Fibroblast of lung (primary cell): ENCODE data around the gene DYNC2I2. TPM values are rescaled to one million over a fixed set of nuclear protein-coding genes. Genes with fewer than 3 reads are reported as not detected.

Source experiments
- DNase-seq, 2 donors: peaks; one replicate each; pipeline versions ENCODE4 v3.0.0 to v3.0.0-alpha.2; 2010; ENCODE audit warnings: low read depth in 2 of 2
- H2AFZ ChIP-seq: 2 replicates; pipeline ENCODE4 v1.5.1; 2012; ENCODE audit warnings: low read length, control low read depth, inconsistent platforms
- H3K27ac ChIP-seq: 2 replicates; pipeline ENCODE4 v1.5.1; 2011; ENCODE audit warnings: low read length, control low read depth; ENCODE audit not compliant: insufficient read depth
- H3K27me3 ChIP-seq: 2 replicates; pipeline ENCODE4 v1.5.1; 2011; ENCODE audit warnings: mild to moderate bottlenecking, low read length; ENCODE audit not compliant: control insufficient read depth, insufficient read depth
- H3K36me3 ChIP-seq: 2 replicates; pipeline ENCODE4 v1.5.1; 2011; ENCODE audit warnings: low read length; ENCODE audit not compliant: control insufficient read depth, insufficient read depth
- H3K4me1 ChIP-seq: 2 replicates; pipeline ENCODE4 v1.5.1; 2011; ENCODE audit warnings: low read length; ENCODE audit not compliant: control insufficient read depth, insufficient read depth; ENCODE audit errors: extremely low read depth
- H3K4me2 ChIP-seq: 2 replicates; pipeline ENCODE4 v1.5.1; 2011; ENCODE audit warnings: low read length, control low read depth; ENCODE audit not compliant: insufficient read depth; ENCODE audit errors: extremely low read depth
- H3K4me3 ChIP-seq, 4 experiments: fragments of 200-600 bp in 1 of 4; sonication (generic) in 1 of 4; replicated peaks in 1 of 4; 2 replicates each; pipeline ENCODE4 v1.5.1; 2011 to 2016; ENCODE audit warnings: low read length in 4 of 4, low read depth in 3 of 4, mild to moderate bottlenecking in 3 of 4, control low read depth in 2 of 4, inconsistent platforms in 1 of 4, mixed read lengths in 1 of 4; ENCODE audit not compliant: insufficient read depth in 1 of 4; ENCODE audit errors: control extremely low read depth in 1 of 4
- H3K79me2 ChIP-seq: 2 replicates; pipeline ENCODE4 v1.5.1; 2012; ENCODE audit warnings: mild to moderate bottlenecking, low read length, inconsistent platforms; ENCODE audit not compliant: control insufficient read depth, insufficient read depth
- H3K9ac ChIP-seq: 2 replicates; pipeline ENCODE4 v1.5.1; 2011; ENCODE audit warnings: mild to moderate bottlenecking, low read length, control low read depth; ENCODE audit not compliant: insufficient read depth
- H3K9me3 ChIP-seq: 2 replicates; pipeline ENCODE4 v1.5.1; 2012; ENCODE audit warnings: low read depth, low read length; ENCODE audit not compliant: control insufficient read depth, insufficient read depth
- H4K20me1 ChIP-seq: 2 replicates; pipeline ENCODE4 v1.5.1; 2011; ENCODE audit warnings: low read length; ENCODE audit not compliant: control insufficient read depth, insufficient read depth; ENCODE audit errors: extremely low read depth
- EZH2 ChIP-seq: IDR thresholded peaks from 2 replicates; pipeline ENCODE4 v1.5.1; 2012; ENCODE audit warnings: low read length, control low read depth, mild to moderate bottlenecking; ENCODE audit errors: missing control alignments
- polyA plus RNA-seq, 2 donors: library from polyadenylated mRNA; depleted of rRNA in 1 of 2; stranded (reverse) in 1 of 2; unstranded in 1 of 2; fragments of >200 nt; gene quantifications; 2 replicates each; pipeline ENCODE4 v1.2.1, GENCODE V29; 2011 to 2012; ENCODE audit warnings: missing spikeins in 1 of 2
- total RNA-seq: library from RNA; depleted of rRNA; stranded (reverse); fragments of >200 nt; gene quantifications from 2 replicates; pipeline ENCODE4 v1.2.1, GENCODE V29; 2014
- TF ChIP-seq, protein P1 (sequence below), 2 donors: IDR thresholded peaks in 1 of 2; conservative IDR thresholded peaks in 1 of 2; 1 replicate in 1 of 2; 2 replicates in 1 of 2; pipeline ENCODE4 v1.5.1; 2011 to 2012; ENCODE audit warnings: low read length in 2 of 2, control low read depth in 1 of 2, inconsistent platforms in 1 of 2, low read depth in 1 of 2, mild to moderate bottlenecking in 1 of 2

The DYNC2I2 gene
- total and polyA plus RNA-seq, 2 donors (not counting 1 experiment from before 2014, with no cell fraction given), result 13.2 to 41.5 TPM

DNA sequence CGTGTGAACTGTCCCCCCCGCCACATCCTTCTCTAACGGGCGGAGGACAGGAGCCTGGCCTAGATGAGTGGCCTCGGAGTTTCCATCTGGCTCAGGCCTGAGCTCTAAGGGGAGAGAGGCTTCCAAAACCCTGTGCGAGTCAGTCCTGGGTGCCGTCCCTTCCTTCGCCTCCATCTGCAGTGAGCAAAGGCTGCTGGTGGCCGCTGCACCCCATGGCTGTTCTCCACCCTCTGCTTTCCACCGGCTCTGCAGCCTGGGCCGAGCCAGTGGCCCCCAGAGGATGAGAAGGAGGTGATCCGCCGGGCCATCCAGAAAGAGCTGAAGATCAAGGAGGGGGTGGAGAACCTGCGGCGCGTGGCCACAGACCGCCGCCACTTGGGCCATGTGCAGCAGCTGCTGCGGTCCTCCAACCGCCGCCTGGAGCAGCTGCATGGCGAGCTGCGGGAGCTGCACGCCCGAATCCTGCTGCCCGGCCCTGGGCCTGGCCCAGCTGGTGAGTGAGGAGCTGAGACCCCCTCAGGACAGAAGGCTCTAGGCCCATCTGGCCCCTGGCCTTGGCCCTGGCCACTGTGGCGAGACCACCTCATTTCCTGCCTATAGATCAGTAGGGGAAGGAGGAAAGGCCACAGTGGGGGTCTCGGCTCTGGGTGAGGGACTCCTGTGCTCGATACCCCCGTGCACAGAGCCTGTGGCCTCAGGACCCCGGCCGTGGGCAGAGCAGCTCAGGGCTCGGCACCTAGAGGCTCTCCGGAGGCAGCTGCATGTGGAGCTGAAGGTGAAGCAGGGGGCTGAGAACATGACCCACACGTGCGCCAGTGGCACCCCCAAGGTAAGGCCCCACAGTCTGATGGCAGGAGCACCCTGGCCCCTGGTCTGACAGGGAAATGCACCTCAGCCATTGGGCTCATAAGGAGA, 48.7 kb upstream of the DYNC2I2 start:
- no peak overlapping the region for H3K4me3 ChIP-seq
- no peak overlapping the region for H3K4me2 ChIP-seq
- TF ChIP-seq EZH2, result no peak
- TF ChIP-seq, protein P1, sequence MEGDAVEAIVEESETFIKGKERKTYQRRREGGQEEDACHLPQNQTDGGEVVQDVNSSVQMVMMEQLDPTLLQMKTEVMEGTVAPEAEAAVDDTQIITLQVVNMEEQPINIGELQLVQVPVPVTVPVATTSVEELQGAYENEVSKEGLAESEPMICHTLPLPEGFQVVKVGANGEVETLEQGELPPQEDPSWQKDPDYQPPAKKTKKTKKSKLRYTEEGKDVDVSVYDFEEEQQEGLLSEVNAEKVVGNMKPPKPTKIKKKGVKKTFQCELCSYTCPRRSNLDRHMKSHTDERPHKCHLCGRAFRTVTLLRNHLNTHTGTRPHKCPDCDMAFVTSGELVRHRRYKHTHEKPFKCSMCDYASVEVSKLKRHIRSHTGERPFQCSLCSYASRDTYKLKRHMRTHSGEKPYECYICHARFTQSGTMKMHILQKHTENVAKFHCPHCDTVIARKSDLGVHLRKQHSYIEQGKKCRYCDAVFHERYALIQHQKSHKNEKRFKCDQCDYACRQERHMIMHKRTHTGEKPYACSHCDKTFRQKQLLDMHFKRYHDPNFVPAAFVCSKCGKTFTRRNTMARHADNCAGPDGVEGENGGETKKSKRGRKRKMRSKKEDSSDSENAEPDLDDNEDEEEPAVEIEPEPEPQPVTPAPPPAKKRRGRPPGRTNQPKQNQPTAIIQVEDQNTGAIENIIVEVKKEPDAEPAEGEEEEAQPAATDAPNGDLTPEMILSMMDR (conservative IDR thresholded peaks at IDR 0.05 in 1 of 2, IDR thresholded peaks at IDR 0.05 in 1 of 2; ENCODE audit: low read depth in 1 of 2, low read length in 2 of 2), result no peak
- no peaks in the 10 kb centered on the region for H3K79me2 ChIP-seq
- no peak overlapping the region for H2AFZ ChIP-seq
- no peaks in the 10 kb centered on the region for H3K9me3 ChIP-seq
- no peaks in the 10 kb centered on the region for H3K36me3 ChIP-seq
- no peaks in the 10 kb centered on the region for H3K27me3 ChIP-seq
- no peak for DNase-seq
- peaks cover 4% of the 10 kb centered on the region for H3K4me1 ChIP-seq
- no peak overlapping the region for H3K9ac ChIP-seq
- H3K27ac ChIP-seq, result no peak overlapping the region
- no peaks in the 10 kb centered on the region for H4K20me1 ChIP-seq

DNA sequence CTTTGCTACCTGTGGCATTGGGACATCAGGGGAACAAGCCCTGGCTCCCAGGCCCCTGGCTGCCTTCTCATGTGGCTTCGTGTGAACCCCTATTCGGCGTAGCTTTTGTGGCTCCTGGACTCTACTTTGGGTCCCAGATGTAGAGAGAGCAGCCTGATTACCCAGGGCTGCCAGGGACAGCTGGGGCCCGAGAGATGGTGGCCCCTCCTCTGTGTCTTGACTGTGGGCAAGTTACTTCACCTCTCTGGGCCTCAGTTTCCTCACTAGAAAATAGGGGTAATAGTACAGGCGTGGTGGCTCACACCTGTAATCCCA, 47.7 kb upstream of the DYNC2I2 start:
- no peak for DNase-seq
- H3K79me2 ChIP-seq, result no peaks in the 10 kb centered on the region
- no peak overlapping the region for H3K4me2 ChIP-seq
- H3K4me3 ChIP-seq, result no peak overlapping the region
- no peaks in the 10 kb centered on the region for H3K9me3 ChIP-seq
- H2AFZ ChIP-seq, result no peak overlapping the region
- no peak overlapping the region for H3K27ac ChIP-seq
- peaks cover 4% of the 10 kb centered on the region for H3K4me1 ChIP-seq
- TF ChIP-seq, protein P1 (conservative IDR thresholded peaks at IDR 0.05 in 1 of 2, IDR thresholded peaks at IDR 0.05 in 1 of 2; ENCODE audit: low read depth in 1 of 2, low read length in 2 of 2), result no peak
- H4K20me1 ChIP-seq, result no peaks in the 10 kb centered on the region
- H3K9ac ChIP-seq, result no peak overlapping the region
- H3K27me3 ChIP-seq, result no peaks in the 10 kb centered on the region
- H3K36me3 ChIP-seq, result no peaks in the 10 kb centered on the region

DNA sequence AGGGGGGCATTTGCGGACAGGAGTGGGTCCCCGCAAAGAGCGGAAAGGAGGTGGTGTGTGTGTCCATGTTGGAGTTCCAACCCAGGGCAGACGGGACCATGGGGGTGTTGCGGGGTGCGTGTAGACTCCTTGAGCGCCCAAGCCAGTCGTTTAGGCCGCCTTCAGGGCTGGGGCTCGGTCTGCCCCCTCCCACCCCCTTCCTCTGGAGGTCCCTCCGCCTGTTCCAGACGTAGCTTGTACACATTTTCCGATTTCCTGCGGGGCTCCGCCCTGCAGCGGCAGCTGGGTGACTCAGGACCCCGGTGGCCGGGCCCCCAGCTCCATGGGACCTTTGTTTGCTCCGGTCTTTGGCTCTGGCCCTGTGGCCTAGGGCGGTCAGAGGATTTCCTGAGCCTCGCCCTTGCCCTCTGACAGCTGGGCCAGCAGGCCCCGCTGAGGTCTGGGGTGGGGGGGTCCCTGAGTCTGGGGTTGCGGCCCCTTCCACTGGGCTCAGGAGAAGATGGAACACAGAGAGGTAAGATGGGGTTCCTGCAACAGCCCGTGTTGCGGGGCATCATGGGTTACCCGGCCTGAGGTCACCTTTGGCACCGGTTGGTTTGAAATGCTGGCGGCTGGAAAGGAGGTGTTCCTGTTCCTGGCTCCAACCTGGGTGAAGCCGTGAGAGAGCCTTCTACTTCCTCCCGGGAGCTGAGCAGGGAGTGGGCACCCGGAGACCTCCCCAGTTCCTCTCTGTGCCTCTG, 47.1 kb upstream of the DYNC2I2 start:
- no peak overlapping the region for H2AFZ ChIP-seq
- H4K20me1 ChIP-seq, result no peaks in the 10 kb centered on the region
- H3K9me3 ChIP-seq, result no peaks in the 10 kb centered on the region
- no peaks in the 10 kb centered on the region for H3K79me2 ChIP-seq
- no peak overlapping the region for H3K9ac ChIP-seq
- H3K27me3 ChIP-seq, result no peaks in the 10 kb centered on the region
- no peak overlapping the region for H3K27ac ChIP-seq
- H3K36me3 ChIP-seq, result no peaks in the 10 kb centered on the region
- peaks cover 4% of the 10 kb centered on the region for H3K4me1 ChIP-seq
- DNase-seq, result no peak
- peak overlapping the region in 3 of 4 experiments; percentile 64 to 73 (median 67) for H3K4me3 ChIP-seq
- TF ChIP-seq, protein P1 (conservative IDR thresholded peaks at IDR 0.05 in 1 of 2, IDR thresholded peaks at IDR 0.05 in 1 of 2; ENCODE audit: low read depth in 1 of 2, low read length in 2 of 2), result no peak
- TF ChIP-seq EZH2, result no peak
- H3K4me2 ChIP-seq, result peak overlapping the region; percentile 75
